NOMO-1 treated with dmso at 0.1 percent for 144 hours (cell line): Measurements from ENCODE around the gene KCNAB2.

Experiments
- DNase-seq: peaks from one replicate; lab custom pipeline; 2025; ENCODE audit not compliant: unreplicated experiment; lab: John Stamatoyannopoulos, UW

Gene KCNAB2

GRCh38 chr1:6144175-6144574, 98.5 kb downstream of the KCNAB2 start:
- no peak for DNase-seq

- no peak for DNase-seq
Observed at GRCh38 chr1:6144647-6145395, 99.1 kb downstream of the KCNAB2 start.

- DNase-seq = no peak
Observed at GRCh38 chr1:6145396-6145750, 99.7 kb downstream of the KCNAB2 start.

GRCh38 chr1:6145864-6146410, 100.2 kb downstream of the KCNAB2 start:
- no peak for DNase-seq

- no peak for DNase-seq
Observed at GRCh38 chr1:6148497-6149241, 103.0 kb downstream of the KCNAB2 start.

GRCh38 chr1:6149597-6149996, 103.9 kb downstream of the KCNAB2 start:
- no peak for DNase-seq

GRCh38 chr1:6150006-6150938, 104.6 kb downstream of the KCNAB2 start:
- no peak for DNase-seq
